IPS DF 6.9 (cell line): ENCODE results near the gene PROCA1.
A peak's percentile ranks its signal among the peaks of the same experiment; 100 is the strongest.
"Not testable (repeated sequence)": the region's sequence is repeated elsewhere in the genome, so short reads cannot be mapped to it uniquely, and the experiment has no call there.

ENCODE experiments used
- DNase-seq: peaks from one replicate; pipeline ENCODE4 v3.0.0-alpha.2; 2013; ENCODE audit warnings: low read depth, low spot score
- H3K27ac ChIP-seq: one replicate; pipeline ENCODE4 v1.5.1; 2013; ENCODE audit warnings: low read length, control low read depth
- H3K27me3 ChIP-seq: 2 replicates; pipeline ENCODE4 v1.6.1; 2013; ENCODE audit warnings: mild to moderate bottlenecking, low read length; ENCODE audit not compliant: control insufficient read depth, insufficient read depth
- H3K36me3 ChIP-seq: 2 replicates; pipeline ENCODE4 v1.6.1; 2013; ENCODE audit warnings: low read length; ENCODE audit not compliant: control insufficient read depth, insufficient read depth
- H3K4me1 ChIP-seq: 2 replicates; pipeline ENCODE4 v1.6.1; 2013; ENCODE audit warnings: low read length; ENCODE audit not compliant: control insufficient read depth, insufficient read depth
- H3K4me3 ChIP-seq: 2 replicates; pipeline ENCODE4 v1.5.1; 2013; ENCODE audit warnings: mild to moderate bottlenecking, low read length
- H3K9me3 ChIP-seq: 2 replicates; pipeline ENCODE4 v1.6.1; 2013; ENCODE audit warnings: low read length, inconsistent platforms; ENCODE audit not compliant: control insufficient read depth, insufficient read depth
- WGBS: extraction: QIAGEN DNeasy Blood & Tissue Kit; methylation state at CpG from one replicate; pipeline ENCODE4 v1.1.7; 2013; ENCODE audit warnings: mixed read lengths, missing lambda C conversion rate; ENCODE audit not compliant: insufficient read length, insufficient coverage; 5-methylcytosine and 5-hydroxymethylcytosine counted together

The PROCA1 gene

GRCh38 chr17:28743243-28744103 lies 31.8 kb upstream of the PROCA1 start, which contains the start of gene TRAF4:
TSS of gene TRAF4 (plus strand) at chr17:28744011. CDS start at chr17:28744113, 102 bp downstream.
- Histone ChIP-seq H3K9me3 (no peaks in the 10 kb centered on the region), H3K4me1 (peaks cover 15% of the 10 kb centered on the region), H3K27me3 (no peaks in the 10 kb centered on the region), H3K4me3 (peak within 1 kb of the TSS; percentile 97), H3K36me3 (peaks cover 20% of the 10 kb centered on the region), H3K27ac (no peak within 1 kb of the TSS)
- no CpG with 5 or more reads among the region's 70 CpGs for WGBS
- DNase-seq = no peak

- peaks cover 8% of the 10 kb centered on the region for H3K36me3 ChIP-seq
- H3K4me1 ChIP-seq = peaks cover 9% of the 10 kb centered on the region
- no CpG with 5 or more reads among the region's 19 CpGs for WGBS
- no peak overlapping the region for H3K4me3 ChIP-seq
- no peak for DNase-seq
- H3K27ac ChIP-seq = no peak overlapping the region
- no peaks in the 10 kb centered on the region for H3K9me3 ChIP-seq
- H3K27me3 ChIP-seq = no peaks in the 10 kb centered on the region
Measured at GRCh38 chr17:28741358-28742349, 30.0 kb upstream of the PROCA1 start.

GRCh38 chr17:28740406-28741357 lies 29.0 kb upstream of the PROCA1 start:
- peaks cover 5% of the 10 kb centered on the region for H3K36me3 ChIP-seq
- no CpG with 5 or more reads among the region's 10 CpGs for WGBS

GRCh38 chr17:28738680-28739384 lies 27.1 kb upstream of the PROCA1 start:
- H3K4me1 ChIP-seq = no peaks in the 10 kb centered on the region
- no peaks in the 10 kb centered on the region for H3K27me3 ChIP-seq
- no peak overlapping the region for H3K27ac ChIP-seq
- H3K9me3 ChIP-seq = no peaks in the 10 kb centered on the region
- H3K36me3 ChIP-seq = peaks cover 5% of the 10 kb centered on the region
- no peak overlapping the region for H3K4me3 ChIP-seq
- DNase-seq = no peak
- WGBS = 100% methylated on average over 1 of the region's 10 CpGs

More at GRCh38 chr17:28740406-28741357, 29.0 kb upstream of the PROCA1 start:
- no peak overlapping the region for H3K27ac ChIP-seq
- H3K4me3 ChIP-seq = no peak overlapping the region
- DNase-seq = no peak
- no peaks in the 10 kb centered on the region for H3K27me3 ChIP-seq
- H3K4me1 ChIP-seq = no peaks in the 10 kb centered on the region; the same call in 1 of the 2 replicates
- H3K9me3 ChIP-seq = no peaks in the 10 kb centered on the region

- WGBS = no CpG with 5 or more reads among the region's 22 CpGs
- H3K9me3 ChIP-seq = no peaks in the 10 kb centered on the region
- H3K36me3 ChIP-seq = peaks cover 5% of the 10 kb centered on the region
- DNase-seq = no peak
- no peak overlapping the region for H3K27ac ChIP-seq
- H3K27me3 ChIP-seq = no peaks in the 10 kb centered on the region
- H3K4me1 ChIP-seq = no peaks in the 10 kb centered on the region
- no peak overlapping the region for H3K4me3 ChIP-seq
Measured at GRCh38 chr17:28737770-28738679, 26.3 kb upstream of the PROCA1 start.

- no peaks in the 10 kb centered on the region for H3K4me1 ChIP-seq
- H3K36me3 ChIP-seq = peaks cover 5% of the 10 kb centered on the region
- H3K27ac ChIP-seq = no peak overlapping the region
- WGBS = no CpG with 5 or more reads among the region's 12 CpGs
- no peak for DNase-seq
- H3K4me3 ChIP-seq = no peak overlapping the region
- H3K27me3 ChIP-seq = no peaks in the 10 kb centered on the region
- H3K9me3 ChIP-seq = no peaks in the 10 kb centered on the region
Measured at GRCh38 chr17:28737316-28737715, 25.6 kb upstream of the PROCA1 start.

- not testable (repeated sequence) for H3K36me3 ChIP-seq, H3K9me3 ChIP-seq, DNase-seq, H3K4me1 ChIP-seq, H3K27ac ChIP-seq, H3K27me3 ChIP-seq, H3K4me3 ChIP-seq
- WGBS = no CpG with 5 or more reads among the region's 8 CpGs
Measured at GRCh38 chr17:28735913-28736769, 24.5 kb upstream of the PROCA1 start.

GRCh38 chr17:28735242-28735722 lies 23.6 kb upstream of the PROCA1 start:
- WGBS = no CpG with 5 or more reads among the region's 5 CpGs
- Histone ChIP-seq H3K27ac (no peak overlapping the region), H3K4me3 (no peak overlapping the region), H3K36me3 (peaks cover 3% of the 10 kb centered on the region), H3K4me1 (no peaks in the 10 kb centered on the region), H3K9me3 (no peaks in the 10 kb centered on the region), H3K27me3 (no peaks in the 10 kb centered on the region)
- no peak for DNase-seq
